Neural progenitor cell (in vitro differentiated cells): ENCODE results near the gene ILRUN.

Experiments used
- EZH2 ChIP-seq: fragments of 200-600 bp; sonication (generic); IDR thresholded peaks from 2 replicates; pipeline ENCODE4 v1.6.1; 2017; ENCODE audit warnings: antibody characterized with exemption, mild to moderate bottlenecking, moderate library complexity
- EZH2phosphoT487 ChIP-seq: fragments of 200-600 bp; sonication (generic); IDR thresholded peaks from 2 replicates; pipeline ENCODE4 v1.6.1; 2017; ENCODE audit warnings: antibody characterized with exemption
- TF ChIP-seq, protein P1 (sequence below): fragments of 200-600 bp; sonication (generic); IDR thresholded peaks from 2 replicates; pipeline ENCODE4 v1.5.1; 2017; ENCODE audit warnings: antibody characterized with exemption, mild to moderate bottlenecking

- TF ChIP-seq, protein P1, sequence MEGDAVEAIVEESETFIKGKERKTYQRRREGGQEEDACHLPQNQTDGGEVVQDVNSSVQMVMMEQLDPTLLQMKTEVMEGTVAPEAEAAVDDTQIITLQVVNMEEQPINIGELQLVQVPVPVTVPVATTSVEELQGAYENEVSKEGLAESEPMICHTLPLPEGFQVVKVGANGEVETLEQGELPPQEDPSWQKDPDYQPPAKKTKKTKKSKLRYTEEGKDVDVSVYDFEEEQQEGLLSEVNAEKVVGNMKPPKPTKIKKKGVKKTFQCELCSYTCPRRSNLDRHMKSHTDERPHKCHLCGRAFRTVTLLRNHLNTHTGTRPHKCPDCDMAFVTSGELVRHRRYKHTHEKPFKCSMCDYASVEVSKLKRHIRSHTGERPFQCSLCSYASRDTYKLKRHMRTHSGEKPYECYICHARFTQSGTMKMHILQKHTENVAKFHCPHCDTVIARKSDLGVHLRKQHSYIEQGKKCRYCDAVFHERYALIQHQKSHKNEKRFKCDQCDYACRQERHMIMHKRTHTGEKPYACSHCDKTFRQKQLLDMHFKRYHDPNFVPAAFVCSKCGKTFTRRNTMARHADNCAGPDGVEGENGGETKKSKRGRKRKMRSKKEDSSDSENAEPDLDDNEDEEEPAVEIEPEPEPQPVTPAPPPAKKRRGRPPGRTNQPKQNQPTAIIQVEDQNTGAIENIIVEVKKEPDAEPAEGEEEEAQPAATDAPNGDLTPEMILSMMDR = no peak
- TF ChIP-seq EZH2 (no peak), EZH2phosphoT487 (no peak)
These were observed 35.0 kb upstream of the ILRUN start for GRCh38 chr6:34731393-34732060.
